ENCODE data around the gene UGP2. TPM values are rescaled to one million over a fixed set of nuclear protein-coding genes. Genes with fewer than 3 reads are reported as not detected.

UGP2 gene
- total RNA-seq, 4 donors from 2014 or later: 163 to 247 (median 198) TPM

DNA sequence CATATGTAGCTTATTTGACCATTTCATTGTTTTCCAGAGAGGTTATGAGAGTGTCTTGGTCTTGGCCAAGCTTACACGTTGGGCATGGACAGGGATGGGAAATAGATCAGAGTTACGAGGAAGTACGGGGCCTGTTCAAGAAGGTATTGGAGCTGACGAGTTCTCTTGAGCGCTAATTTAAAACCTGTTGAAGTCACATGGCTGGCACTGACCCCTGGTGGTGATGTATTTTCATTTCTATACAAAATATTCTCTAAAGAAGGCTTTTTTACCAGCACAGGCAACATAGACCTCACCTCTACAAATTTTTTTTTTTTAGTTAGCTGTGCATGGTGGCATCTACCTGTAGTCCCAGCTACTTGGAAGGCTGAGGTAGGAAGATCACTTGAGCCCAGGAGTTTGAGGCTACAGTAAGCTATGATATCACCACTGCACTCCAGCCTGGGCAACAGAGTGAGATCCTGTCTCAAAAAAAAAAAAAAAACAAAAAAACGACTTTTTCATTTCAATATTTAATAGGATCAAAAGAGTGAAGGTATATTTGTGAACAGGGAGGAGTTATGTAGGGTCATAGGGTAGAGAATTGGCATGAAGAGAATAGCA is 19.6 kb downstream of the UGP2 start:
- Histone ChIP-seq H3K36me3 (peaks cover 14 to 72% (median 40%) of the 10 kb centered on the region in 4 donors), H3K27me3 (no peaks in the 10 kb centered on the region), H3K4me1 (peaks cover 21 to 38% (median 35%) of the 10 kb centered on the region in 4 donors), H3K9me3 (no peaks in the 10 kb centered on the region), H3K4me3 (no peak overlapping the region), H3K27ac (replicated peaks in 1 of 4) (no peak overlapping the region)
- no peak for DNase-seq (ENCODE audit: extremely low spot score)
- intact Hi-C loops (cut with DNase I): no loop called here
- WGBS: 28% methylated on average over 6 of the region's 6 CpGs
- TF ChIP-seq EP300 (IDR thresholded peaks at IDR 0.05) (no peak), POLR2AphosphoS5 (IDR thresholded peaks at IDR 0.05) (peak in 1 of 2 donors; percentile 12), CTCF (IDR thresholded peaks at IDR 0.05) (peak; percentile 47 to 60 (median 55))

DNA sequence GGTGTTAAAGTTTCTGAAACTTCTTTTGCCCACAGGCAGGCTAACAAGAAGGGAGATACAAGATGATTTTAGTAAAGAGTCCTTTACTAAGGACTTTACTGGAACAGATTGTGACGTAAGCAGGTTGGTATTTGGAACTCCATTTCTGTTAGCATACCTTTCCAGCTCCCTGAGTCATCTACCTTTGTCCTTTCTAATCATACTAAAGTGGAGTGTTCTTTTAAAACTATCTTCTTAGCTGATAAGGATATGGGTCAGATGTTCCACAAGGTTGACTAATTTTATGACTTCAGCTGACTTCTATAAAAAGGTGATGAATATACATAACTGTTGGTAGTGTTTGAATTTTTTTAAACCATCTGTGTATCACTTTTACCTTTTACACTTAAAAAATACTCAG is 21.1 kb downstream of the UGP2 start:
- intact Hi-C loops (cut with DNase I): no loop called here
- Histone ChIP-seq H3K4me1 (peaks cover 27 to 44% (median 35%) of the 10 kb centered on the region in 4 donors), H3K27me3 (no peaks in the 10 kb centered on the region), H3K27ac (replicated peaks in 1 of 4) (peak overlapping the region in 2 of 4 donors; percentile 21 to 36), H3K4me3 (no peak overlapping the region), H3K9me3 (no peaks in the 10 kb centered on the region), H3K36me3 (peaks cover 4 to 57% (median 27%) of the 10 kb centered on the region in 4 donors)
- no peak for DNase-seq (ENCODE audit: extremely low spot score)
- TF ChIP-seq POLR2AphosphoS5 (IDR thresholded peaks at IDR 0.05) (no peak), POLR2A (IDR thresholded peaks at IDR 0.05; ENCODE audit: low read depth) (no peak), EP300 (IDR thresholded peaks at IDR 0.05) (no peak), CTCF (IDR thresholded peaks at IDR 0.05) (no peak)
- WGBS: 73% methylated on average over 1 of the region's 1 CpG

GRCh38 chr2:63863707-63864106 is 22.0 kb downstream of the UGP2 start:
- peak overlapping the region in 3 of 4 donors; percentile 0 to 36 (median 15) for H3K27ac ChIP-seq (replicated peaks in 1 of 4)
- H3K4me3 ChIP-seq: no peak overlapping the region
- H3K9me3 ChIP-seq: no peaks in the 10 kb centered on the region
- intact Hi-C loops (cut with DNase I): no loop called here
- TF ChIP-seq EP300 (IDR thresholded peaks at IDR 0.05): no peak
- TF ChIP-seq POLR2AphosphoS5 (IDR thresholded peaks at IDR 0.05): no peak
- WGBS: 48% methylated on average over 1 of the region's 1 CpG
- no peak for DNase-seq (ENCODE audit: extremely low spot score)
- H3K4me1 ChIP-seq: peaks cover 27 to 44% (median 35%) of the 10 kb centered on the region in 4 donors
- H3K36me3 ChIP-seq: peaks cover 0 to 48% (median 19%) of the 10 kb centered on the region in 4 donors
- H3K27me3 ChIP-seq: no peaks in the 10 kb centered on the region

GRCh38 chr2:63865159-63865799 is 23.6 kb downstream of the UGP2 start:
- DNase-seq (ENCODE audit: extremely low spot score): no peak
- 95% methylated on average over 6 of the region's 6 CpGs for WGBS
- peaks cover 0 to 32% (median 8%) of the 10 kb centered on the region in 4 donors for H3K36me3 ChIP-seq
- intact Hi-C loops (cut with DNase I): no loop called here
- H3K27me3 ChIP-seq: no peaks in the 10 kb centered on the region
- TF ChIP-seq POLR2AphosphoS5 (IDR thresholded peaks at IDR 0.05): no peak
- no peak for TF ChIP-seq CTCF (IDR thresholded peaks at IDR 0.05)
- TF ChIP-seq POLR2A (IDR thresholded peaks at IDR 0.05; ENCODE audit: low read depth): no peak
- TF ChIP-seq EP300 (IDR thresholded peaks at IDR 0.05): no peak
- H3K9me3 ChIP-seq: no peaks in the 10 kb centered on the region
- peaks cover 27 to 52% (median 35%) of the 10 kb centered on the region in 4 donors for H3K4me1 ChIP-seq
- no peak overlapping the region for H3K27ac ChIP-seq (replicated peaks in 1 of 4)
- no peak overlapping the region for H3K4me3 ChIP-seq

DNA sequence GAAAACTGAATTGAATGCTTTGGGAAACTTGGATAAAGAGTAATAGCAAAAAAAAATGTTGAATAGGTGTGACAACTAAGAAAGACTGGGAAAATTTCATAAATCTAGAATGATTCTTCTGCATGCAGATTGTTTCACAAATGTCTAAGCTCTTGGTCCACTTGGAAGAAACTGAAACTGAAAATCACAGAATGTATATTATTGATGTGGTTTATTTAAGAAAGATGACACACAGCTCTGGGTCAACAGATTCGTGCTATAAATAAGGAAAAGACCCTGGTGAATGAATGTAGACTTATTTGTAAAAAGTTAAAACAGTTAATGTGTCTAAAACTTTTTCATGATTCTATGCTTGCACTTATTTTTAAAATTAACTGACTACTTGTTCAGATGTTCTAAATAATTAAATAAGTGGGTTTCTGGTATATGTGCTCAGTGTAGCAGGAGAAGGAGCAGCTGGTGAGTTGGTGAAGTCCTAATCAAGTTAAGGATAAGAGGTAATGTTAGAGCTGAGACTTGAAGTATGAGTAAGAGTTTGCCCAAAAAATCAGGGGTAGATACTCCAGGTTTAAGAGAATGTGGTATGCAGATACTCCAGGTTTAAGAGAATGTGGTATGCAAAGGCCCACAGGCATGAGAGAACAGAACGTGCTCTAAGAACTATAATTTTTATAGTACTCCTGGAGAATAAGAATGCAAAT is 24.5 kb downstream of the UGP2 start:
- DNase-seq (ENCODE audit: extremely low spot score): no peak
- Histone ChIP-seq H3K4me1 (peaks cover 34 to 60% (median 39%) of the 10 kb centered on the region in 4 donors), H3K36me3 (peaks cover 0 to 26% (median 6%) of the 10 kb centered on the region in 4 donors), H3K4me3 (no peak overlapping the region), H3K9me3 (no peaks in the 10 kb centered on the region), H3K27ac (replicated peaks in 1 of 4) (no peak overlapping the region), H3K27me3 (no peaks in the 10 kb centered on the region)
- TF ChIP-seq CTCF (IDR thresholded peaks at IDR 0.05) (no peak), EP300 (IDR thresholded peaks at IDR 0.05) (no peak), POLR2AphosphoS5 (IDR thresholded peaks at IDR 0.05) (no peak), POLR2A (IDR thresholded peaks at IDR 0.05; ENCODE audit: low read depth) (no peak)
- intact Hi-C loops (cut with DNase I): no loop called here
- 77% methylated on average over 2 of the region's 2 CpGs for WGBS
